MM.1S (cell line): ENCODE data around the gene PSTK.

Experiments used
- DNase-seq: peaks from one replicate; pipeline ENCODE4 v3.0.0-alpha.2; 2015
- H2AFZ ChIP-seq: fragments of 300-600 bp; sonication (generic); 2 replicates; pipeline ENCODE4 v1.6.0; 2016; ENCODE audit warnings: antibody characterized with exemption, low read length
- H3F3A ChIP-seq: fragments of 300-600 bp; sonication (generic); 2 replicates; pipeline ENCODE4 v1.6.1; 2016; ENCODE audit warnings: mild to moderate bottlenecking, antibody characterized with exemption, low read length, moderate library complexity, mixed read lengths; ENCODE audit not compliant: insufficient read depth
- H3K27ac ChIP-seq: fragments of 300-600 bp; sonication (generic); 2 replicates; pipeline ENCODE4 v1.5.1; 2016; ENCODE audit warnings: mild to moderate bottlenecking, low read length
- H3K27me3 ChIP-seq: fragments of 300-600 bp; sonication (generic); replicated peaks from 2 replicates; pipeline ENCODE4 v1.6.0; 2016; ENCODE audit warnings: low read length; ENCODE audit not compliant: insufficient read depth
- H3K36me3 ChIP-seq: fragments of 300-600 bp; sonication (generic); replicated peaks from 2 replicates; pipeline ENCODE4 v1.6.1; 2016; ENCODE audit warnings: mild to moderate bottlenecking, low read length, mixed read lengths; ENCODE audit not compliant: insufficient read depth
- H3K4me1 ChIP-seq: fragments of 300-600 bp; sonication (generic); 2 replicates; pipeline ENCODE4 v1.6.1; 2016; ENCODE audit warnings: low read length, mixed read lengths
- H3K4me2 ChIP-seq: fragments of 300-600 bp; sonication (generic); 2 replicates; pipeline ENCODE4 v1.6.0; 2016; ENCODE audit warnings: low read depth, low read length
- H3K4me3 ChIP-seq: fragments of 300-600 bp; sonication (generic); 2 replicates; pipeline ENCODE4 v1.5.1; 2016; ENCODE audit warnings: low read length, mixed read lengths
- H3K79me2 ChIP-seq: fragments of 300-600 bp; sonication (generic); 2 replicates; pipeline ENCODE4 v1.6.1; 2016; ENCODE audit warnings: mixed run types, low read length, mixed read lengths
- H3K9ac ChIP-seq: fragments of 300-600 bp; sonication (generic); 2 replicates; pipeline ENCODE4 v1.6.1; 2016; ENCODE audit warnings: low read length, mixed read lengths
- H3K9me2 ChIP-seq: fragments of 300-600 bp; sonication (generic); replicated peaks from 2 replicates; pipeline ENCODE4 v1.6.1; 2016; ENCODE audit warnings: mild to moderate bottlenecking, low read length, mixed read lengths; ENCODE audit not compliant: insufficient read depth
- H3K9me3 ChIP-seq: fragments of 300-600 bp; sonication (generic); replicated peaks from 2 replicates; pipeline ENCODE4 v1.6.1; 2016; ENCODE audit warnings: mild to moderate bottlenecking, low read length, mixed read lengths; ENCODE audit not compliant: insufficient read depth
- H4K20me1 ChIP-seq: fragments of 300-600 bp; sonication (generic); 2 replicates; pipeline ENCODE4 v1.6.1; 2016; ENCODE audit warnings: mild to moderate bottlenecking, low read length, moderate library complexity, mixed read lengths; ENCODE audit not compliant: insufficient read depth
- EZH2 ChIP-seq: fragments of 300-600 bp; sonication (generic); optimal IDR thresholded peaks from 2 replicates; pipeline ENCODE3; 2017; ENCODE audit warnings: low read depth, mild to moderate bottlenecking, antibody characterized with exemption, low read length, mixed read lengths
- EZH2phosphoT487 ChIP-seq: fragments of 300-600 bp; sonication (generic); IDR thresholded peaks from 2 replicates; pipeline ENCODE4 v1.6.1; 2018; ENCODE audit warnings: antibody characterized with exemption, low read length
- TF ChIP-seq, protein P1 (sequence below): fragments of 300-600 bp; sonication (generic); IDR thresholded peaks from 2 replicates; pipeline ENCODE4 v1.5.1; 2016; ENCODE audit warnings: antibody characterized with exemption, low read length, mixed read lengths

PSTK gene

DNA sequence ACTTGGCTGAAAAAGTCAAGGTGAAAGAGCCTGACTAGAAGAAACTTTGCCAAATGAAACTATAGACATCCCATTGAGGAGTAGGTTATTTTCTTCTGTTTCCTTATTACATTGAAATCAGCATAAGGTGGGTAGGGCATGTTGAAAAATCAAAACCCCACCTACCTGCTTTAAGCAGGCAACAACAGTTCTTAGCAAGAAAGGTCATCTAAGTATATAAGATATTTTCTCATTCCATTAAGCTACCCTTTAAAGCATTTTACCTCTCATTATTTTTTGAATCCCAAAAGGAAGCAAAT is 59.4 kb downstream of the PSTK start:
- Histone ChIP-seq H3K27me3 (no peaks in the 10 kb centered on the region), H3K4me3 (no peak overlapping the region), H3K4me2 (no peak overlapping the region), H3K9ac (no peak overlapping the region), H3K79me2 (no peaks in the 10 kb centered on the region), H2AFZ (no peak overlapping the region), H4K20me1 (no peaks in the 10 kb centered on the region), H3K9me2 (no peaks in the 10 kb centered on the region), H3K36me3 (no peaks in the 10 kb centered on the region), H3K27ac (no peak overlapping the region), H3K9me3 (no peaks in the 10 kb centered on the region), H3F3A (no peaks in the 10 kb centered on the region), H3K4me1 (no peaks in the 10 kb centered on the region)
- no peak for DNase-seq
- TF ChIP-seq EZH2phosphoT487: no peak
- TF ChIP-seq, protein P1, sequence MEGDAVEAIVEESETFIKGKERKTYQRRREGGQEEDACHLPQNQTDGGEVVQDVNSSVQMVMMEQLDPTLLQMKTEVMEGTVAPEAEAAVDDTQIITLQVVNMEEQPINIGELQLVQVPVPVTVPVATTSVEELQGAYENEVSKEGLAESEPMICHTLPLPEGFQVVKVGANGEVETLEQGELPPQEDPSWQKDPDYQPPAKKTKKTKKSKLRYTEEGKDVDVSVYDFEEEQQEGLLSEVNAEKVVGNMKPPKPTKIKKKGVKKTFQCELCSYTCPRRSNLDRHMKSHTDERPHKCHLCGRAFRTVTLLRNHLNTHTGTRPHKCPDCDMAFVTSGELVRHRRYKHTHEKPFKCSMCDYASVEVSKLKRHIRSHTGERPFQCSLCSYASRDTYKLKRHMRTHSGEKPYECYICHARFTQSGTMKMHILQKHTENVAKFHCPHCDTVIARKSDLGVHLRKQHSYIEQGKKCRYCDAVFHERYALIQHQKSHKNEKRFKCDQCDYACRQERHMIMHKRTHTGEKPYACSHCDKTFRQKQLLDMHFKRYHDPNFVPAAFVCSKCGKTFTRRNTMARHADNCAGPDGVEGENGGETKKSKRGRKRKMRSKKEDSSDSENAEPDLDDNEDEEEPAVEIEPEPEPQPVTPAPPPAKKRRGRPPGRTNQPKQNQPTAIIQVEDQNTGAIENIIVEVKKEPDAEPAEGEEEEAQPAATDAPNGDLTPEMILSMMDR: no peak
- TF ChIP-seq EZH2: no peak
